HepG2 (cell line): ENCODE measurements around the gene UPB1. TPM values are rescaled to one million over a fixed set of nuclear protein-coding genes. Genes with fewer than 3 reads are reported as not detected.

Source experiments
- AHDC1 ChIP-seq: sonication (generic); formaldehyde crosslinking; IDR thresholded peaks from 2 replicates; pipeline ENCODE4 v1.5.1; 2020; ENCODE audit warnings: mild to moderate bottlenecking, missing genetic modification reagents, borderline replicate concordance
- EEA1 ChIP-seq: sonication (generic); formaldehyde crosslinking; IDR thresholded peaks from 2 replicates; pipeline ENCODE4 v1.5.1; 2020; ENCODE audit warnings: mild to moderate bottlenecking, missing genetic modification reagents, borderline replicate concordance
- HDAC2 ChIP-seq: sonication (generic); formaldehyde crosslinking; IDR thresholded peaks from 2 replicates; pipeline ENCODE4 v1.4.0; 2020; ENCODE audit warnings: missing genetic modification reagents
- HMGXB3 ChIP-seq: sonication (generic); formaldehyde crosslinking; IDR thresholded peaks from 2 replicates; pipeline ENCODE4 v1.4.0; 2020; ENCODE audit warnings: missing genetic modification reagents, borderline replicate concordance
- KLF16 ChIP-seq, 2 experiments: sonication (generic) in 1 of 2; formaldehyde crosslinking in 1 of 2; IDR thresholded peaks; 2 replicates each; pipeline versions ENCODE4 v1.6.1 to v1.8.0; 2016 to 2023; ENCODE audit warnings: missing genetic modification reagents in 2 of 2, missing compliant biosample characterization in 1 of 2
- PRMT3 ChIP-seq: sonication (generic); formaldehyde crosslinking; IDR thresholded peaks from 2 replicates; pipeline ENCODE4 v1.8.1; 2022; ENCODE audit warnings: low read depth, mild to moderate bottlenecking, moderate library complexity, missing genetic modification reagents, borderline replicate concordance
- REL ChIP-seq: sonication (generic); formaldehyde crosslinking; conservative IDR thresholded peaks from 2 replicates; pipeline ENCODE4 v1.8.0; 2022; ENCODE audit warnings: mild to moderate bottlenecking, missing genetic modification reagents, moderate library complexity
- RFX1 ChIP-seq: fragments of 450-650 bp; IDR thresholded peaks from 2 replicates; pipeline ENCODE4 v1.6.1; 2017
- ZNF414 ChIP-seq: sonication (generic); formaldehyde crosslinking; IDR thresholded peaks from 2 replicates; pipeline ENCODE4 v1.5.0; 2020; ENCODE audit warnings: missing genetic modification reagents
- ZNF512B ChIP-seq: sonication (generic); formaldehyde crosslinking; IDR thresholded peaks from 2 replicates; pipeline ENCODE4 v1.5.1; 2020; ENCODE audit warnings: missing genetic modification reagents, mild to moderate bottlenecking, borderline replicate concordance
- ZNF691 ChIP-seq: sonication (generic); formaldehyde crosslinking; IDR thresholded peaks from 2 replicates; pipeline ENCODE4 v1.4.0; 2020; ENCODE audit warnings: missing genetic modification reagents, low read depth, mild to moderate bottlenecking, borderline replicate concordance
- ZNF891 ChIP-seq: sonication (generic); formaldehyde crosslinking; IDR thresholded peaks from 2 replicates; pipeline ENCODE4 v1.5.0; 2020; ENCODE audit warnings: mild to moderate bottlenecking, missing genetic modification reagents
- polyA plus RNA-seq, 8 experiments: library from polyadenylated mRNA; depleted of rRNA in 3 of 8; stranded (reverse) in 7 of 8; unstranded in 1 of 8; fragments of >200 nt; fragmentation: Illumina TruSeq in 4 of 8; extraction: Trizol in 4 of 8; gene quantifications; 2 replicates each; pipeline versions ENCODE4 v1.2.1 to v1.2.3, GENCODE V29; 2011 to 2016; ENCODE audit warnings: low read depth in 4 of 8, missing spikeins in 1 of 8, mixed read lengths in 1 of 8; ENCODE audit not compliant: insufficient read depth in 1 of 8
- total RNA-seq, 5 experiments: library from RNA; depleted of rRNA; stranded (reverse); fragments of >200 nt; fragmentation: Illumina TruSeq; extraction: Trizol; gene quantifications; 2 replicates each; pipeline ENCODE4 v1.2.3, GENCODE V29; 2016; ENCODE audit warnings: low read depth in 1 of 5

Gene UPB1
- total and polyA plus RNA-seq, 2 of the 13 experiments (the other 11 are each of a cell fraction or from before 2014, with no cell fraction given): 0.38 to 1.2 TPM

- TF ChIP-seq HMGXB3 (CRISPR knock-in tag) (peak; percentile 96), EEA1 (CRISPR knock-in tag) (peak; percentile 91; the same call in 1 of the 2 replicates), RFX1 (no peak), REL (CRISPR knock-in tag) (0 out of 2 replicates have a peak, but pooled peaks have one; percentile 66), HDAC2 (peak; percentile 98), ZNF414 (CRISPR knock-in tag) (peak; percentile 92), AHDC1 (CRISPR knock-in tag) (peak; percentile 75; the same call in 1 of the 2 replicates), ZNF891 (peak; percentile 90), ZNF512B (CRISPR knock-in tag) (peak; percentile 93), ZNF691 (CRISPR knock-in tag) (peak; percentile 92), KLF16 (CRISPR knock-in tag; IDR thresholded peaks at IDR 0.05) (peak; percentile 50 to 98; a peak in 2 of 4 replicates), PRMT3 (CRISPR knock-in tag) (peak; percentile 74)
These were observed 19.3 kb downstream of the UPB1 start (continued) for GRCh38 chr22:24514241-24515026.
